ENCODE measurements around the gene CDK9.

GRCh38 chr9:127763918-127764384, 21.9 kb upstream of the CDK9 start:
- TF ChIP-seq CTCF (IDR thresholded peaks at IDR 0.05) (peak; percentile 52), ZFX (IDR thresholded peaks at IDR 0.05; ENCODE audit: borderline replicate concordance) (no peak)
